Esophagus squamous epithelium (tissue), 5 donors: ENCODE measurements around the gene SAYSD1. TPM values are rescaled to one million over a fixed set of nuclear protein-coding genes. Genes with fewer than 3 reads are reported as not detected.

Experiments
- DNase-seq: peaks from one replicate; lab custom pipeline; 2025; lab: John Stamatoyannopoulos, UW
- H3K27ac ChIP-seq, 4 donors: fragments of 200-600 bp; sonication (generic); one replicate each; pipeline ENCODE4 v1.5.1; 2016 to 2019; ENCODE audit warnings: mild to moderate bottlenecking in 1 of 4
- H3K27me3 ChIP-seq, 4 donors: fragments of 200-600 bp; sonication (generic); 1 replicate in 3 of 4; 2 replicates in 1 of 4; pipeline versions ENCODE4 v1.5.1 to v1.6.0; 2017 to 2021; ENCODE audit warnings: antibody characterized with exemption in 1 of 4
- H3K36me3 ChIP-seq, 3 donors: fragments of 200-600 bp; sonication (generic); one replicate each; pipeline ENCODE4 v1.5.1; 2016 to 2019
- H3K4me1 ChIP-seq, 3 donors: fragments of 200-600 bp; sonication (generic); one replicate each; pipeline ENCODE4 v1.5.1; 2017 to 2019
- H3K4me3 ChIP-seq, 4 donors: fragments of 200-600 bp; sonication (generic); 1 replicate in 3 of 4; 2 replicates in 1 of 4; pipeline ENCODE4 v1.5.1; 2016 to 2019; ENCODE audit warnings: mild to moderate bottlenecking in 2 of 4, moderate library complexity in 1 of 4
- H3K9me3 ChIP-seq, 3 donors: fragments of 200-600 bp; sonication (generic); one replicate each; pipeline ENCODE4 v1.5.1; 2016 to 2019
- POLR2A ChIP-seq, 4 donors: fragments of 450-650 bp; IDR thresholded peaks; one replicate each; pipeline ENCODE4 v1.6.1; 2017; ENCODE audit warnings: antibody characterized with exemption in 4 of 4, mild to moderate bottlenecking in 4 of 4, moderate library complexity in 3 of 4
- WGBS, 2 donors: methylation state at CpG; one replicate each; pipeline ENCODE4 v1.1.5; 2018; 5-methylcytosine and 5-hydroxymethylcytosine counted together
- intact Hi-C: fragments of 100-400 bp; cut with DNase I; formaldehyde crosslinking; loops from one replicate; pipeline ENCODE4 v1.15.0; 2022
- total RNA-seq, 4 donors: library from RNA; depleted of rRNA; stranded (reverse); fragments of >200 nt; gene quantifications; one replicate each; pipeline ENCODE4 v1.1.0, GENCODE V29; 2016
- TF ChIP-seq, protein P1 (sequence below), 6 experiments: fragments of 450-650 bp in 4 of 6; fragments of 200-600 bp in 2 of 6; sonication (generic) in 2 of 6; IDR thresholded peaks; one replicate each; pipeline ENCODE4 v1.5.1; 2016 to 2019; ENCODE audit warnings: antibody characterized with exemption in 6 of 6, mild to moderate bottlenecking in 4 of 6, moderate library complexity in 4 of 6
- donor health status: DM: yes; HTN: yes; CAD: no.

Gene SAYSD1
- total RNA-seq, 4 donors from 2014 or later: 11.0 to 12.6 (median 11.6) TPM

- whole genome bisulfite sequencing, 2 donors: 92 to 93% methylated on average over 5 of the region's 5 CpGs
- no peak for TF ChIP-seq POLR2A (IDR thresholded peaks at IDR 0.05)
- TF ChIP-seq, protein P1, sequence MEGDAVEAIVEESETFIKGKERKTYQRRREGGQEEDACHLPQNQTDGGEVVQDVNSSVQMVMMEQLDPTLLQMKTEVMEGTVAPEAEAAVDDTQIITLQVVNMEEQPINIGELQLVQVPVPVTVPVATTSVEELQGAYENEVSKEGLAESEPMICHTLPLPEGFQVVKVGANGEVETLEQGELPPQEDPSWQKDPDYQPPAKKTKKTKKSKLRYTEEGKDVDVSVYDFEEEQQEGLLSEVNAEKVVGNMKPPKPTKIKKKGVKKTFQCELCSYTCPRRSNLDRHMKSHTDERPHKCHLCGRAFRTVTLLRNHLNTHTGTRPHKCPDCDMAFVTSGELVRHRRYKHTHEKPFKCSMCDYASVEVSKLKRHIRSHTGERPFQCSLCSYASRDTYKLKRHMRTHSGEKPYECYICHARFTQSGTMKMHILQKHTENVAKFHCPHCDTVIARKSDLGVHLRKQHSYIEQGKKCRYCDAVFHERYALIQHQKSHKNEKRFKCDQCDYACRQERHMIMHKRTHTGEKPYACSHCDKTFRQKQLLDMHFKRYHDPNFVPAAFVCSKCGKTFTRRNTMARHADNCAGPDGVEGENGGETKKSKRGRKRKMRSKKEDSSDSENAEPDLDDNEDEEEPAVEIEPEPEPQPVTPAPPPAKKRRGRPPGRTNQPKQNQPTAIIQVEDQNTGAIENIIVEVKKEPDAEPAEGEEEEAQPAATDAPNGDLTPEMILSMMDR (IDR thresholded peaks at IDR 0.05): no peak
- Histone ChIP-seq H3K27me3 (peaks cover 0 to 52% (median 0%) of the 10 kb centered on the region in 4 donors), H3K27ac (no peak overlapping the region), H3K9me3 (no peaks in the 10 kb centered on the region), H3K36me3 (no peaks in the 10 kb centered on the region), H3K4me1 (no peaks in the 10 kb centered on the region), H3K4me3 (no peak overlapping the region)
- no peak for DNase-seq
- intact Hi-C loops: no loop called here
Measured at GRCh38 chr6:39056191-39056590, 58.8 kb downstream of the SAYSD1 start.

DNA sequence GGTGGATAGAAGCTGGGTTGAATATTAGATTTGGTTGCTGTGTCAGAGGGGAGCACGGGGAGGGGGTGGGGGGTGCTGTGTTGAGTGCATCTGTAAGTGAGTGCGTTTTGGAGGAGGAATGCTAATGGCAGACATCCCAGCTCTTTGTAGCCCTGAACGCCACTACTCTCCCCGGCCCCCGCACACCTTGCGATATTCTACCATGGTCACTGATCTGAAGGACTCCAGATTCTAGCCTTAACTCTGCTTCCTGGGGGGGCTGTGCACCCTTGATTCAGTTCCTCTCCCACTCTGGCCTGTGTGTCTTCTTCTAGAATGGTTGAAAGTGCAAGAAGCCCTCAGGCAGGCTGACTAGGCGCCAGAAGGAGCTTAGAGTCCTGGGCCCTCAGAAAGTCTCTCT lies 59.3 kb downstream of the SAYSD1 start:
- Histone ChIP-seq H3K9me3 (no peaks in the 10 kb centered on the region), H3K36me3 (no peaks in the 10 kb centered on the region), H3K27me3 (peaks cover 0 to 52% (median 0%) of the 10 kb centered on the region in 4 donors), H3K27ac (no peak overlapping the region), H3K4me1 (no peaks in the 10 kb centered on the region), H3K4me3 (no peak overlapping the region)
- no peak for TF ChIP-seq POLR2A (IDR thresholded peaks at IDR 0.05)
- TF ChIP-seq, protein P1 (IDR thresholded peaks at IDR 0.05): no peak
- WGBS, 2 donors: 76 to 79% methylated on average over 3 to 7 of the region's 7 CpGs
- no peak for DNase-seq
- intact Hi-C loops: no loop called here

DNA sequence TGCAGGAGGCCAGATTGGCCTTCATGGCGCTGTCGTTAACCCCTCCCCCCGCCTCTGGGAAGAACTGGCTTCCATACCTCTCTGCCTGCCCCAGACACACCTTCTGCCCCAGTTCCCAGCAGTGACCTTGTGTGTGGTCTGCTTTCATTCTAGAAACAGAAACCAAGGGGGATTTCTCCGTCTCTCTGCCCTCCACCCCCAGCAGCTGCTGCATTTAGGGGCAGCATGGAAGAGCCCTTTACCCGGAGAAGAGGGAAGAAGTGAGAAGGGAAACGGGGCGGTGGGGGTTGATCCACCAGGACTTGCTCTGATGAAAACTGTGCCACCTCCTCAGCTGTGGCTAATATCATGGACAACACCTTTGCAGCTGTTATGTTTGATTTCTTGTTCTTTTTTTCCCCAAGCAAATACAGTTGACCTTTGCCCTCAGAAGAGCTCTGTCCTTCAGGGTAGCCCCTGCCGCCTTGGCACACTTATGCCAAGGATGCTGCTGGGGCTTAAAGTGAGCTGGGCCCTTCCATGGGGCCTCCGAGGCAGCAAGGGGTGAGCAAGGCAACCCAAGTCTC lies 60.3 kb downstream of the SAYSD1 start:
- TF ChIP-seq POLR2A (IDR thresholded peaks at IDR 0.05): no peak
- TF ChIP-seq, protein P1 (IDR thresholded peaks at IDR 0.05): no peak
- DNase-seq: no peak
- intact Hi-C loops: no loop called here
- H3K27me3 ChIP-seq: peaks cover 0 to 52% (median 0%) of the 10 kb centered on the region in 4 donors
- no peaks in the 10 kb centered on the region for H3K36me3 ChIP-seq
- WGBS, 2 donors: 67 to 92% methylated on average over 4 to 5 of the region's 9 CpGs
- H3K27ac ChIP-seq: no peak overlapping the region
- H3K4me3 ChIP-seq: no peak overlapping the region
- H3K4me1 ChIP-seq: no peaks in the 10 kb centered on the region
- no peaks in the 10 kb centered on the region for H3K9me3 ChIP-seq

Other genes starting within 250 kb of the SAYSD1 start
- under 1 TPM in 2 of 4 donors, not detected in 2; under 0.01 to 0.15 TPM for gene GLP1R, start 66.4 kb downstream of the SAYSD1 start, total RNA-seq
- gene KCNK5, start 114.3 kb upstream of the SAYSD1 start, total RNA-seq: 10 to 100 TPM in 2 of 4 donors, 1 to 10 TPM in 2; 6.1 to 11.0 (median 8.7) TPM
- gene KCNK17, start 199.2 kb upstream of the SAYSD1 start, total RNA-seq: 1 to 10 TPM in 2 of 4 donors, under 1 TPM in 1, not detected in 1; 0.31 to 1.2 (median 1.1) TPM
- gene KCNK16, start 207.5 kb upstream of the SAYSD1 start, total RNA-seq: not detected